HepG2 (cell line): ENCODE measurements around the gene LYPD4. TPM values are rescaled to one million over a fixed set of nuclear protein-coding genes. Genes with fewer than 3 reads are reported as not detected.

Experiments used
- EHMT2 ChIP-seq: fragments of 200-600 bp; sonication (generic); IDR thresholded peaks from 2 replicates; pipeline ENCODE4 v1.7.0; 2017; ENCODE audit warnings: antibody characterized with exemption, low read depth, low read length, borderline replicate concordance
- ELF3 ChIP-seq: IDR thresholded peaks from 2 replicates; pipeline ENCODE4 v1.6.1; 2016; ENCODE audit warnings: missing genetic modification reagents, missing compliant biosample characterization
- ELF4 ChIP-seq: sonication (generic); formaldehyde crosslinking; IDR thresholded peaks from 2 replicates; pipeline ENCODE4 v1.5.0; 2020; ENCODE audit warnings: missing genetic modification reagents, mild to moderate bottlenecking, moderate library complexity, borderline replicate concordance
- HMG20B ChIP-seq: conservative IDR thresholded peaks from 2 replicates; pipeline ENCODE4 v1.6.1; 2016; ENCODE audit warnings: missing genetic modification reagents, missing compliant biosample characterization
- IRF1 ChIP-seq: sonication (generic); formaldehyde crosslinking; IDR thresholded peaks from 2 replicates; pipeline ENCODE4 v1.4.0; 2020; ENCODE audit warnings: low read depth, mild to moderate bottlenecking, missing genetic modification reagents
- LCORL ChIP-seq, 2 experiments: fragments of 450-650 bp in 1 of 2; sonication (generic) in 1 of 2; formaldehyde crosslinking in 1 of 2; IDR thresholded peaks; 2 replicates each; pipeline versions ENCODE4 v1.5.0 to v1.6.1; 2017 to 2020; ENCODE audit warnings: antibody characterized with exemption in 1 of 2, missing genetic modification reagents in 1 of 2
- MTF1 ChIP-seq: sonication (generic); formaldehyde crosslinking; IDR thresholded peaks from 2 replicates; pipeline ENCODE4 v1.5.0; 2020; ENCODE audit warnings: missing genetic modification reagents
- TRIM22 ChIP-seq: fragments of 450-650 bp; IDR thresholded peaks from 2 replicates; pipeline ENCODE4 v1.6.1; 2017
- ZBTB37 ChIP-seq: sonication (generic); formaldehyde crosslinking; IDR thresholded peaks from 2 replicates; pipeline ENCODE4 v1.4.0; 2020; ENCODE audit warnings: mild to moderate bottlenecking, missing genetic modification reagents
- ZFP36L2 ChIP-seq: sonication (generic); formaldehyde crosslinking; IDR thresholded peaks from 2 replicates; pipeline ENCODE4 v1.4.0; 2020; ENCODE audit warnings: missing genetic modification reagents
- ZNF501 ChIP-seq: sonication (generic); formaldehyde crosslinking; IDR thresholded peaks from 2 replicates; pipeline ENCODE4 v1.5.1; 2020; ENCODE audit warnings: mild to moderate bottlenecking, moderate library complexity, missing genetic modification reagents
- ZNF510 ChIP-seq: sonication (generic); formaldehyde crosslinking; IDR thresholded peaks from 2 replicates; pipeline ENCODE4 v1.4.0; 2020; ENCODE audit warnings: low read depth, mild to moderate bottlenecking, missing genetic modification reagents
- ZNF605 ChIP-seq: sonication (generic); formaldehyde crosslinking; IDR thresholded peaks from 2 replicates; pipeline ENCODE4 v1.8.0; 2022; ENCODE audit warnings: mild to moderate bottlenecking, missing genetic modification reagents
- polyA plus RNA-seq, 8 experiments: library from polyadenylated mRNA; depleted of rRNA in 3 of 8; stranded (reverse) in 7 of 8; unstranded in 1 of 8; fragments of >200 nt; fragmentation: Illumina TruSeq in 4 of 8; extraction: Trizol in 4 of 8; gene quantifications; 2 replicates each; pipeline versions ENCODE4 v1.2.1 to v1.2.3, GENCODE V29; 2011 to 2016; ENCODE audit warnings: low read depth in 4 of 8, missing spikeins in 1 of 8, mixed read lengths in 1 of 8; ENCODE audit not compliant: insufficient read depth in 1 of 8
- total RNA-seq, 5 experiments: library from RNA; depleted of rRNA; stranded (reverse); fragments of >200 nt; fragmentation: Illumina TruSeq; extraction: Trizol; gene quantifications; 2 replicates each; pipeline ENCODE4 v1.2.3, GENCODE V29; 2016; ENCODE audit warnings: low read depth in 1 of 5
- TF ChIP-seq, protein P1 (sequence below): sonication (generic); formaldehyde crosslinking; conservative IDR thresholded peaks from 2 replicates; pipeline ENCODE4 v1.4.0; 2020; ENCODE audit warnings: mild to moderate bottlenecking, missing genetic modification reagents, moderate library complexity
- TF ChIP-seq, protein P2 (sequence below): sonication (generic); formaldehyde crosslinking; IDR thresholded peaks from 2 replicates; pipeline ENCODE4 v1.4.0; 2020; ENCODE audit warnings: missing genetic modification reagents, borderline replicate concordance
- TF ChIP-seq, protein P3 (sequence below): IDR thresholded peaks from 2 replicates; pipeline ENCODE4 v1.6.1; 2016; ENCODE audit warnings: missing biosample characterization, missing genetic modification reagents, low read depth

Gene LYPD4
- total and polyA plus RNA-seq, 2 of the 13 experiments (the other 11 are each of a cell fraction or from before 2014, with no cell fraction given), result not detected

DNA sequence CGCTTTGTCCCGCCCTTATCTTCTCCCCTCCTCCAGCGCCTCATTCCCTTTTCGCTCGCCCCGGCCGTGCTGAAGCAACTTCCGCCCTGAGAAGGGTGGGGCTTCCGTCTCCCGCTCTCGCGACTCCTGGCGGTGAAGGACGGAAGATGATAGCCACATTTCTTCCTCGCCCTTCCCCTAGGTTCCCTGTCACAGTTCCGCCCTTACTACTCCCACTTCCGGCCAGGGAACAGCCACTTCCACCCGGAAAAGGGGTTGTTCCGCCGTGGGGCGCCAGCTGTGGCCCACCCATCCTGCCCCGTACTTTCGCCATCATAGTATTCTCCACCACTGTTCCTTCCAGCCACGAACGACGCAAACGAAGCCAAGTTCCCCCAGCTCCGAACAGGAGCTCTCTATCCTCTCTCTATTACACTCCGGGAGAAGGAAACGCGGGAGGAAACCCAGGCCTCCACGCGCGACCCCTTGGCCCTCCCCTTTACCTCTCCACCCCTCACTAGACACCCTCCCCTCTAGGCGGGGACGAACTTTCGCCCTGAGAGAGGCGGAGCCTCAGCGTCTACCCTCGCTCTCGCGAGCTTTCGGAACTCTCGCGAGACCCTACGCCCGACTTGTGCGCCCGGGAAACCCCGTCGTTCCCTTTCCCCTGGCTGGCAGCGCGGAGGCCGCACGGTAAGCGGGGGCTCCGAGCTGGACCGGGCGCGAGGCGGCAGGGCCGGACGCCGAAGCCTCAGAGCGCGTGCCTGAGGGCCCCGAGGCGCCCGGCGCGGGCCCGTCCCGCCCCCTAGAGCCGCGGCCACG is 15.3 kb upstream of the LYPD4 start, which contains the start of gene RPS19 (continued):
- TF ChIP-seq, protein P1, sequence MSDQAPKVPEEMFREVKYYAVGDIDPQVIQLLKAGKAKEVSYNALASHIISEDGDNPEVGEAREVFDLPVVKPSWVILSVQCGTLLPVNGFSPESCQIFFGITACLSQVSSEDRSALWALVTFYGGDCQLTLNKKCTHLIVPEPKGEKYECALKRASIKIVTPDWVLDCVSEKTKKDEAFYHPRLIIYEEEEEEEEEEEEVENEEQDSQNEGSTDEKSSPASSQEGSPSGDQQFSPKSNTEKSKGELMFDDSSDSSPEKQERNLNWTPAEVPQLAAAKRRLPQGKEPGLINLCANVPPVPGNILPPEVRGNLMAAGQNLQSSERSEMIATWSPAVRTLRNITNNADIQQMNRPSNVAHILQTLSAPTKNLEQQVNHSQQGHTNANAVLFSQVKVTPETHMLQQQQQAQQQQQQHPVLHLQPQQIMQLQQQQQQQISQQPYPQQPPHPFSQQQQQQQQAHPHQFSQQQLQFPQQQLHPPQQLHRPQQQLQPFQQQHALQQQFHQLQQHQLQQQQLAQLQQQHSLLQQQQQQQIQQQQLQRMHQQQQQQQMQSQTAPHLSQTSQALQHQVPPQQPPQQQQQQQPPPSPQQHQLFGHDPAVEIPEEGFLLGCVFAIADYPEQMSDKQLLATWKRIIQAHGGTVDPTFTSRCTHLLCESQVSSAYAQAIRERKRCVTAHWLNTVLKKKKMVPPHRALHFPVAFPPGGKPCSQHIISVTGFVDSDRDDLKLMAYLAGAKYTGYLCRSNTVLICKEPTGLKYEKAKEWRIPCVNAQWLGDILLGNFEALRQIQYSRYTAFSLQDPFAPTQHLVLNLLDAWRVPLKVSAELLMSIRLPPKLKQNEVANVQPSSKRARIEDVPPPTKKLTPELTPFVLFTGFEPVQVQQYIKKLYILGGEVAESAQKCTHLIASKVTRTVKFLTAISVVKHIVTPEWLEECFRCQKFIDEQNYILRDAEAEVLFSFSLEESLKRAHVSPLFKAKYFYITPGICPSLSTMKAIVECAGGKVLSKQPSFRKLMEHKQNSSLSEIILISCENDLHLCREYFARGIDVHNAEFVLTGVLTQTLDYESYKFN (CRISPR knock-in tag), result peak; percentile 53
- no peak for TF ChIP-seq ZNF510 (CRISPR knock-in tag)
- TF ChIP-seq ZFP36L2 (CRISPR knock-in tag), result no peak
- TF ChIP-seq, protein P2, sequence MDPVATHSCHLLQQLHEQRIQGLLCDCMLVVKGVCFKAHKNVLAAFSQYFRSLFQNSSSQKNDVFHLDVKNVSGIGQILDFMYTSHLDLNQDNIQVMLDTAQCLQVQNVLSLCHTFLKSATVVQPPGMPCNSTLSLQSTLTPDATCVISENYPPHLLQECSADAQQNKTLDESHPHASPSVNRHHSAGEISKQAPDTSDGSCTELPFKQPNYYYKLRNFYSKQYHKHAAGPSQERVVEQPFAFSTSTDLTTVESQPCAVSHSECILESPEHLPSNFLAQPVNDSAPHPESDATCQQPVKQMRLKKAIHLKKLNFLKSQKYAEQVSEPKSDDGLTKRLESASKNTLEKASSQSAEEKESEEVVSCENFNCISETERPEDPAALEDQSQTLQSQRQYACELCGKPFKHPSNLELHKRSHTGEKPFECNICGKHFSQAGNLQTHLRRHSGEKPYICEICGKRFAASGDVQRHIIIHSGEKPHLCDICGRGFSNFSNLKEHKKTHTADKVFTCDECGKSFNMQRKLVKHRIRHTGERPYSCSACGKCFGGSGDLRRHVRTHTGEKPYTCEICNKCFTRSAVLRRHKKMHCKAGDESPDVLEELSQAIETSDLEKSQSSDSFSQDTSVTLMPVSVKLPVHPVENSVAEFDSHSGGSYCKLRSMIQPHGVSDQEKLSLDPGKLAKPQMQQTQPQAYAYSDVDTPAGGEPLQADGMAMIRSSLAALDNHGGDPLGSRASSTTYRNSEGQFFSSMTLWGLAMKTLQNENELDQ (CRISPR knock-in tag), result no peak
- peak; percentile 78; the same call in 1 of the 2 replicates for TF ChIP-seq ZNF605 (CRISPR knock-in tag)
- TF ChIP-seq, protein P3, sequence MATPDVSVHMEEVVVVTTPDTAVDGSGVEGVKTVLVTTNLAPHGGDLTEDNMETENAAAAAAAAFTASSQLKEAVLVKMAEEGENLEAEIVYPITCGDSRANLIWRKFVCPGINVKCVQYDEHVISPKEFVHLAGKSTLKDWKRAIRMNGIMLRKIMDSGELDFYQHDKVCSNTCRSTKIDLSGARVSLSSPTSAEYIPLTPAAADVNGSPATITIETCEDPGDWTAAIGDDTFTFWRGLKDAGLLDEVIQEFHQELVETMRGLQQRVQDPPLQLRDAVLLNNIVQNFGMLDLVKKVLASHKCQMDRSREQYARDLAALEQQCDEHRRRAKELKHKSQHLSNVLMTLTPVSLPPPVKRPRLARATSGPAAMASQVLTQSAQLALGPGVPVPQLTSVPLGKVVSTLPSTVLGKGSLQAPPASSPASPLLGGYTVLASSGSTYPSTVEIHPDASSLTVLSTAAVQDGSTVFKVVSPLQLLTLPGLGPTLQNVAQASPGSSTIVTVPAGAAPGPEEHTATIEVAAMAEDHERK, result peak; percentile 83
- TF ChIP-seq LCORL (IDR thresholded peaks at IDR 0.05), result no peak
- no peak; the same call in 1 of the 2 replicates for TF ChIP-seq LCORL (CRISPR knock-in tag; IDR thresholded peaks at IDR 0.05)
- TF ChIP-seq ZNF501 (CRISPR knock-in tag), result peak; percentile 90
- TF ChIP-seq MTF1 (CRISPR knock-in tag), result no peak
- no peak for TF ChIP-seq ZBTB37 (CRISPR knock-in tag)
- peak; percentile 78 for TF ChIP-seq ELF3 (CRISPR knock-in tag)
- no peak for TF ChIP-seq EHMT2
- TF ChIP-seq ELF4 (CRISPR knock-in tag), result peak; percentile 99
- no peak; the same call in 1 of the 2 replicates for TF ChIP-seq HMG20B (CRISPR knock-in tag)
- TF ChIP-seq TRIM22, result no peak
- TF ChIP-seq IRF1 (CRISPR knock-in tag), result no peak
